CD4-positive, alpha-beta T cell (primary cell): ENCODE data around the gene SGPP1. TPM values are rescaled to one million over a fixed set of nuclear protein-coding genes. Genes with fewer than 3 reads are reported as not detected.

ENCODE experiments used
- ATAC-seq: fragments of 200-7000 bp; cut with Tn5 transposase; one replicate; pipeline ENCODE4 v1.10.0; 2022; ENCODE audit warnings: mild to moderate bottlenecking; ENCODE audit not compliant: poor library complexity
- CTCF ChIA-PET: fragments of 350-600 bp; sonication (Branson Sonifier 250); formaldehyde crosslinking; loops from one replicate; lab custom pipeline; 2021; ENCODE audit warnings: antibody characterized with exemption, inconsistent platforms; lab: Charles Lee
- POLR2A ChIA-PET: fragments of 350-600 bp; sonication (Branson Sonifier 250); formaldehyde crosslinking; loops from one replicate; lab custom pipeline; 2021; ENCODE audit warnings: antibody characterized with exemption, inconsistent platforms; lab: Charles Lee
- DNase-seq, 14 experiments: peaks; one replicate each; pipeline ENCODE4 v3.0.0-alpha.2; 2013 to 2020; ENCODE audit warnings: mixed read lengths in 2 of 14
- H3K27ac ChIP-seq, 2 donors: one replicate each; pipeline versions ENCODE4 v1.5.1 to v1.7.0; 2013; ENCODE audit warnings: low read length in 2 of 2, low read depth in 1 of 2, mild to moderate bottlenecking in 1 of 2
- H3K27me3 ChIP-seq, 2 experiments: 1 replicate in 1 of 2; 2 replicates in 1 of 2; pipeline versions ENCODE4 v1.6.1 to v1.7.0; 2013; ENCODE audit warnings: low read length in 2 of 2, control low read depth in 1 of 2, mild to moderate bottlenecking in 1 of 2, moderate library complexity in 1 of 2; ENCODE audit not compliant: insufficient read depth in 2 of 2, control insufficient read depth in 1 of 2
- H3K36me3 ChIP-seq: one replicate; pipeline ENCODE4 v1.6.1; 2013; ENCODE audit warnings: low read length, control low read depth; ENCODE audit not compliant: insufficient read depth
- H3K4me1 ChIP-seq: one replicate; pipeline ENCODE4 v1.6.1; 2013; ENCODE audit warnings: low read length, control low read depth; ENCODE audit not compliant: insufficient read depth
- H3K4me3 ChIP-seq: one replicate; pipeline ENCODE4 v1.5.1; 2013; ENCODE audit warnings: mild to moderate bottlenecking, low read length, moderate library complexity
- H3K9me3 ChIP-seq, 2 experiments: 1 replicate in 1 of 2; 2 replicates in 1 of 2; pipeline versions ENCODE4 v1.6.1 to v1.7.0; 2013; ENCODE audit warnings: low read length in 2 of 2, mild to moderate bottlenecking in 2 of 2, control low read depth in 1 of 2, moderate library complexity in 1 of 2; ENCODE audit not compliant: control insufficient read depth in 1 of 2, insufficient read depth in 1 of 2
- H3K27ac Mint-ChIP-seq: one replicate; pipeline ENCODE4 v1.8.0; 2020; ENCODE audit warnings: mixed read lengths
- H3K27me3 Mint-ChIP-seq: one replicate; pipeline ENCODE4 v1.8.0; 2021; ENCODE audit warnings: mixed read lengths
- H3K36me3 Mint-ChIP-seq: one replicate; pipeline ENCODE4 v1.8.0; 2021; ENCODE audit warnings: low read depth, mixed read lengths
- H3K4me1 Mint-ChIP-seq: one replicate; pipeline ENCODE4 v1.8.0; 2021; ENCODE audit warnings: low read depth, mixed read lengths
- H3K4me3 Mint-ChIP-seq: one replicate; pipeline ENCODE4 v1.8.0; 2020; ENCODE audit warnings: mild to moderate bottlenecking, mixed read lengths
- H3K9me3 Mint-ChIP-seq: one replicate; pipeline ENCODE4 v1.8.0; 2020; ENCODE audit warnings: mixed read lengths
- intact Hi-C, 2 experiments: fragments of 100-400 bp; cut with DNase I in 1 of 2; cut with micrococcal nuclease in 1 of 2; formaldehyde crosslinking; loops; one replicate each; pipeline versions ENCODE4 v1.15.1 to v1.9.0; 2023 to 2025; cut with DNase I, micrococcal nuclease
- total RNA-seq, 174 experiments: library from RNA in 2 of 174; stranded (reverse) in 2 of 174; gene quantifications; one replicate each; pipeline ENCODE4 v1.2.3 and lab custom pipeline; 2021 to 2026
- TF ChIP-seq, protein P1 (sequence below): fragments of 200-600 bp; IDR thresholded peaks from one replicate; pipeline ENCODE4 v1.8.0; 2022; ENCODE audit warnings: antibody characterized with exemption, mild to moderate bottlenecking

Gene SGPP1
- total RNA-seq, 2 experiments from 2014 or later: 16.6 to 16.8 TPM

DNA sequence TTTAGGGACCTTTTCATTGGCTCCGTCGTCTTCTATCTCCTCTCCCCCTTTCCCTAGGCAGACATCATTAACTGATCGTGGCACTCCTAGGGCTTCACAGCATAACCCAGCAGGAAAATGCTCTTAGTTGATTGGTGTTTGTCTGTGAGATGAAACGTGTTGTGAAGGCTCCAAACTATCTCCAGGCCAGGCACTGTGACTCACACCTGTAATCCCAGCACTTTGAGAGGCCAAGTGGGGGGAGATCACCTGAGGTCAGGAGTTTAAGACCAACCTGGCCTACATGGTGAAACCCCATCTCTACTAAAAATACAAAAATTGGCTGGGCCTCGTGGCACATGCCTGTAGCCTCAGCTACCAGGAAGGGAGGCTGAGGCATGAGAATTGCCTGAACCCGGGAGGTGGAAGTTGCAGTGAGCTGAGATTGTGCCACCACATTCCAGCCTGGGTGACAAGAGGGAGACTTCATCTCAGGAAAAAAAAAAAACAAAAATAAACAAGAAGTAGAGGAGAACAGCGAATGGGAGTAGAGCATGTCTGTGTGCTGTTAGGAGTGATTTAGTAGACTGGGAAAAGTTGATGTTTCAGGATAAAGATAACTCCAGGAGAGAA is 53.9 kb downstream of the SGPP1 start:
- no peak for DNase-seq
- H3K27me3 ChIP-seq: no peaks in the 10 kb centered on the region
- CTCF ChIA-PET: no interaction called here
- Mint-ChIP-seq H3K4me3 (no peak overlapping the region), H3K27ac (no peak overlapping the region), H3K27me3 (no peaks in the 10 kb centered on the region), H3K4me1 (no peaks in the 10 kb centered on the region), H3K36me3 (peaks cover 9% of the 10 kb centered on the region), H3K9me3 (no peaks in the 10 kb centered on the region)
- no peaks in the 10 kb centered on the region for H3K9me3 ChIP-seq
- peaks cover 7% of the 10 kb centered on the region for H3K36me3 ChIP-seq
- no peaks in the 10 kb centered on the region for H3K4me1 ChIP-seq
- ATAC-seq: no peak
- intact Hi-C loops: no loop called here
- TF ChIP-seq, protein P1, sequence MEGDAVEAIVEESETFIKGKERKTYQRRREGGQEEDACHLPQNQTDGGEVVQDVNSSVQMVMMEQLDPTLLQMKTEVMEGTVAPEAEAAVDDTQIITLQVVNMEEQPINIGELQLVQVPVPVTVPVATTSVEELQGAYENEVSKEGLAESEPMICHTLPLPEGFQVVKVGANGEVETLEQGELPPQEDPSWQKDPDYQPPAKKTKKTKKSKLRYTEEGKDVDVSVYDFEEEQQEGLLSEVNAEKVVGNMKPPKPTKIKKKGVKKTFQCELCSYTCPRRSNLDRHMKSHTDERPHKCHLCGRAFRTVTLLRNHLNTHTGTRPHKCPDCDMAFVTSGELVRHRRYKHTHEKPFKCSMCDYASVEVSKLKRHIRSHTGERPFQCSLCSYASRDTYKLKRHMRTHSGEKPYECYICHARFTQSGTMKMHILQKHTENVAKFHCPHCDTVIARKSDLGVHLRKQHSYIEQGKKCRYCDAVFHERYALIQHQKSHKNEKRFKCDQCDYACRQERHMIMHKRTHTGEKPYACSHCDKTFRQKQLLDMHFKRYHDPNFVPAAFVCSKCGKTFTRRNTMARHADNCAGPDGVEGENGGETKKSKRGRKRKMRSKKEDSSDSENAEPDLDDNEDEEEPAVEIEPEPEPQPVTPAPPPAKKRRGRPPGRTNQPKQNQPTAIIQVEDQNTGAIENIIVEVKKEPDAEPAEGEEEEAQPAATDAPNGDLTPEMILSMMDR: no peak
- H3K27ac ChIP-seq: no peak overlapping the region
- H3K4me3 ChIP-seq: no peak overlapping the region
- POLR2A ChIA-PET: no interaction called here

DNA sequence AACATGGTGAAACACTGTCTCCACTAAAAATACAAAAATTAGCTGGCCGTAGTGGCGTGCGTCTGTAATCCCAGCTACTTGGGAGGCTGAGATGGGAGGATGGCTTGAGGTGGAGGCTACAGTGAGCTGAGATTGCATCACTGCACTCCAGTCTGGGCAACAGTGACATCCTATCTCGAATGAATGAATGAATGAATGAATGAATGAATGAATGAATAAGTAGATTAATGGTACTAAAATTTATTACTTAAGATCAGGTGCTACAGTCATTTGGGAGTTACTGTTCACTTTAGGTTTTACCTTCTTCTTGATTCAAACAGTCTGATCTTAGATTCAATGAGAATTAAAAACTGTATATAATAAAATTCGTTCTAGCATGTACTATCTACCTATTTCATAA is 54.6 kb downstream of the SGPP1 start:
- Histone ChIP-seq H3K27ac (no peak overlapping the region), H3K27me3 (no peaks in the 10 kb centered on the region), H3K9me3 (no peaks in the 10 kb centered on the region), H3K36me3 (peaks cover 7% of the 10 kb centered on the region), H3K4me1 (no peaks in the 10 kb centered on the region), H3K4me3 (no peak overlapping the region)
- Mint-ChIP-seq H3K9me3 (no peaks in the 10 kb centered on the region), H3K4me3 (no peak overlapping the region), H3K4me1 (no peaks in the 10 kb centered on the region), H3K27me3 (no peaks in the 10 kb centered on the region), H3K27ac (no peak overlapping the region), H3K36me3 (peaks cover 9% of the 10 kb centered on the region)
- no peak for DNase-seq
- intact Hi-C loops: no loop called here
- TF ChIP-seq, protein P1: no peak
- ATAC-seq: no peak
- ChIA-PET CTCF (no interaction called here), POLR2A (interaction anchor here (1.2 kb wide), 1 partner anchor 31 kb away, joined by 3 read pairs; the partner anchor contains the start of gene WDR89)

DNA sequence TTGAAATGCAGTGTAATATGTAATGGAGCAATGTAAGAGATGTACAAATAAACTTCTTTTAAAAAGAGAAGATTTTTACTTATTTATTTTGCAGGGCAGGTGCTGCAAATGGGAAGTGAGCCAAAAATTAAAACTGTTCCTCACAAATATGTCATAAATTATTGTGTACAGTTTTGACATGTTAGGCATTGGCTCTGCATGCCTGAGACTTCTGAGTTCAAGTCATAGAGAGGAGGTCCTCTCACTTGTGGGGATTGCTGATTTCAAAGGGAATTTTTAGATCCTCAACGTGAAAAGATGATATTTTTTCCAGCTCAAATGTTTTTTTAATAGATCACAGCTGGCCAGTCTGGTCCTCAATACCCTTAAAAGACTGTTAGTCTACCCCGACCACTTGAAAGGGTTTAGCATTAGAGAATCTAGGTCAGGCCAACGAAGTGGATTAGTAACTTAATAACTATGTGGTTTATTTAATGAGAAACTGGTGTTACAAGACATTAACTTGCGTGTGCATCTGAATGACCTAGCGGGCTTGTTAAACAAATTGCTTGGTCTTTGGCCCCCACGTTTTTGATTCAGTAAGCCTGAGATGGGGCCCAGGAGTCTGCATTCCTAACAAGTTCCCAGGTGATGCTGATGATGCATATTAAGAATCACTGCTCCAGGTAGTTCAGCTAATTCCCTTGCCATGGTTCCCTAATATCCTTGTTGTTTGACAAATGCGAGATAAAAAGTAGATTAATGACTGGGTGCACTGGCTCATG is 55.3 kb downstream of the SGPP1 start:
- Mint-ChIP-seq H3K27ac (no peak overlapping the region), H3K4me3 (no peak overlapping the region)

More for the DNA sequence above, 55.3 kb downstream of the SGPP1 start:
- TF ChIP-seq, protein P1: no peak
- H3K9me3 Mint-ChIP-seq: no peaks in the 10 kb centered on the region
- Histone ChIP-seq H3K4me3 (no peak overlapping the region), H3K27me3 (no peaks in the 10 kb centered on the region), H3K9me3 (no peaks in the 10 kb centered on the region), H3K27ac (no peak overlapping the region), H3K36me3 (peaks cover 6% of the 10 kb centered on the region), H3K4me1 (no peaks in the 10 kb centered on the region)
- ChIA-PET POLR2A (interaction anchor here (1.2 kb wide), 1 partner anchor 31 kb away, joined by 3 read pairs; the partner anchor contains the start of gene WDR89), CTCF (interaction anchor here (0.5 kb wide), 1 partner anchor 97 kb away, joined by 3 read pairs; no protein-coding TSS in a partner anchor)
- intact Hi-C loops: no loop called here
- no peaks in the 10 kb centered on the region for H3K27me3 Mint-ChIP-seq
- DNase-seq (no peak), ATAC-seq (no peak)
- H3K36me3 Mint-ChIP-seq: peaks cover 9% of the 10 kb centered on the region
- H3K4me1 Mint-ChIP-seq: no peaks in the 10 kb centered on the region
